ENCODE results near the gene GCNT1. TPM values are rescaled to one million over a fixed set of nuclear protein-coding genes. Genes with fewer than 3 reads are reported as not detected.
A peak's percentile ranks its signal among the peaks of the same experiment; 100 is the strongest.

The GCNT1 gene
- total and polyA plus RNA-seq, 7 experiments from 2014 or later: 0.70 to 8.9 (median 1.7) TPM

DNA sequence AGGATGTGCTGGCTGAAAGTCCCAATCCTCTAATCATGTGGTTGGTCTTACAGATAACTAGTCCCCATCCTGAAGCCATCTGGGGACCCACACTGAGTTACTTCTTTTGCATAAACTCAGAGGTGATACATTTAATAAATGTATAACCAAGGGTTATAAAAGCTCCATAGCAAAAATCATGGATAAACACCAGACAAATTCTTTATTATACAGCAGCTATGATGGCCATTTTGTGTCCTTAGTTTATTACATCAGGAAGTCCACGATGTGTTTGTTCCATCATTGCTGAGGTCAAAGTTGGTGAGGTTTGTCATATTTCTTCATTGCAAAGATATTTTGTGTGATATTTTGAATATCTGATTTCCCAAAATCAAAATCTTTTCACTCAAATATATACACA lies 80.2 kb downstream of the GCNT1 start:
- Histone ChIP-seq H3K27ac (ENCODE audit: low read depth, low read length) (no peak overlapping the region), H3K4me1 (ENCODE audit: control insufficient read depth in 2 of 2, insufficient read depth in 2 of 2, low read length in 2 of 2) (no peaks in the 10 kb centered on the region), H3K36me3 (ENCODE audit: control insufficient read depth in 2 of 3, insufficient read depth in 3 of 3, low read length in 3 of 3) (no peaks in the 10 kb centered on the region), H3K9me3 (ENCODE audit: control insufficient read depth in 2 of 3, low read length in 3 of 3) (no peaks in the 10 kb centered on the region), H3K27me3 (ENCODE audit: control insufficient read depth in 2 of 2, insufficient read depth in 2 of 2, low read length in 2 of 2) (no peaks in the 10 kb centered on the region), H3K4me3 (ENCODE audit: low read length) (no peak overlapping the region)
- ATAC-seq (no peak), DNase-seq (no peak)
- Mint-ChIP-seq H3K36me3 (no peaks in the 10 kb centered on the region), H3K4me1 (peaks cover 0 to 2% (median 0%) of the 10 kb centered on the region in 7 donors), H3K27me3 (peaks cover 0 to 11% (median 0%) of the 10 kb centered on the region in 5 donors), H3K9me3 (peaks cover 0 to 5% (median 0%) of the 10 kb centered on the region in 11 donors), H3K27ac (no peak overlapping the region), H3K4me3 (no peak overlapping the region)
- intact Hi-C loops (cut with micrococcal nuclease): no loop called here
- POLR2A ChIA-PET: interaction anchor here (0.6 kb wide), 1 partner anchor 72 kb away, joined by 3 read pairs; no protein-coding TSS in a partner anchor
- CTCF ChIA-PET: no interaction called here

- Histone ChIP-seq H3K36me3 (ENCODE audit: control insufficient read depth in 2 of 3, insufficient read depth in 3 of 3, low read length in 3 of 3) (no peaks in the 10 kb centered on the region), H3K9me3 (ENCODE audit: control insufficient read depth in 2 of 3, low read length in 3 of 3) (no peaks in the 10 kb centered on the region), H3K27me3 (ENCODE audit: control insufficient read depth in 2 of 2, insufficient read depth in 2 of 2, low read length in 2 of 2) (no peaks in the 10 kb centered on the region), H3K4me3 (ENCODE audit: low read length) (no peak overlapping the region), H3K27ac (ENCODE audit: low read depth, low read length) (no peak overlapping the region), H3K4me1 (ENCODE audit: control insufficient read depth in 2 of 2, insufficient read depth in 2 of 2, low read length in 2 of 2) (no peaks in the 10 kb centered on the region)
- no peaks in the 10 kb centered on the region for H3K4me1 Mint-ChIP-seq
- H3K36me3 Mint-ChIP-seq: peaks cover 0 to 1% (median 0%) of the 10 kb centered on the region in 5 donors
- peaks cover 0 to 8% (median 0%) of the 10 kb centered on the region in 11 donors for H3K9me3 Mint-ChIP-seq
- no peak overlapping the region for H3K4me3 Mint-ChIP-seq
- ATAC-seq: no peak
- intact Hi-C loops (cut with micrococcal nuclease): no loop called here
- CTCF ChIA-PET: no interaction called here
- POLR2A ChIA-PET: no interaction called here
- H3K27ac Mint-ChIP-seq: peak overlapping the region in 1 of 9 donors; percentile 32
- DNase-seq: no peak
- H3K27me3 Mint-ChIP-seq: peaks cover 0 to 11% (median 0%) of the 10 kb centered on the region in 5 donors
These were observed 83.4 kb downstream of the GCNT1 start for GRCh38 chr9:76542360-76542759.

- Mint-ChIP-seq H3K27ac (no peak overlapping the region), H3K4me1 (no peaks in the 10 kb centered on the region), H3K4me3 (no peak overlapping the region), H3K9me3 (peaks cover 0 to 8% (median 0%) of the 10 kb centered on the region in 11 donors), H3K27me3 (peaks cover 5 to 12% (median 9%) of the 10 kb centered on the region in 5 donors), H3K36me3 (peaks cover 0 to 1% (median 0%) of the 10 kb centered on the region in 5 donors)
- ATAC-seq (no peak), DNase-seq (no peak)
- no peaks in the 10 kb centered on the region for H3K9me3 ChIP-seq (ENCODE audit: control insufficient read depth in 2 of 3, low read length in 3 of 3)
- CTCF ChIA-PET: no interaction called here
- POLR2A ChIA-PET: no interaction called here
- H3K36me3 ChIP-seq (ENCODE audit: control insufficient read depth in 2 of 3, insufficient read depth in 3 of 3, low read length in 3 of 3): no peaks in the 10 kb centered on the region
- H3K27ac ChIP-seq (ENCODE audit: low read depth, low read length): no peak overlapping the region
- no peaks in the 10 kb centered on the region for H3K27me3 ChIP-seq (ENCODE audit: control insufficient read depth in 2 of 2, insufficient read depth in 2 of 2, low read length in 2 of 2)
- H3K4me1 ChIP-seq (ENCODE audit: control insufficient read depth in 2 of 2, insufficient read depth in 2 of 2, low read length in 2 of 2): no peaks in the 10 kb centered on the region
- H3K4me3 ChIP-seq (ENCODE audit: low read length): no peak overlapping the region
- intact Hi-C loops (cut with micrococcal nuclease): no loop called here
These were observed 86.2 kb downstream of the GCNT1 start for GRCh38 chr9:76545191-76545590.

DNA sequence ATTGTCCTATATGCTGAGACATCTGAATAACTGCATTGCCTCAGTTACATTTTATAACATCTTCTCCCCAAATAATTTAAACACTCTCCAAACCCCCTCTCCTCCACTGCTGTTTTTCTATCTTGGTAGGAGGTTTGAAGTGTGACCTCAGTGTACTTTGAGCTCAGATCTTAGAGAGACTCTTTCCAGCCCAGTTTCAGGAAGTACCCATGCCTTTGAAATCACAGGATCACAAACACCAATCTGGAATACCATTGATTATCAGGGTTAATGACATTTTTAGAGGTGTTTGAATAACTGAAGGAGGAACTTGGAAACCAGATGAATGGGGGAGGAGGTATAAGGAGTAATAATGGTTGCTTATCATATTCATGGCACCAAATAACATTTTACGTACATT lies 93.2 kb downstream of the GCNT1 start:
- no peak overlapping the region for H3K4me3 Mint-ChIP-seq
- intact Hi-C loops (cut with micrococcal nuclease): no loop called here
- peaks cover 11 to 34% (median 20%) of the 10 kb centered on the region in 5 donors for H3K27me3 Mint-ChIP-seq
- no peaks in the 10 kb centered on the region for H3K36me3 Mint-ChIP-seq
- DNase-seq (no peak), ATAC-seq (no peak)
- no peaks in the 10 kb centered on the region for H3K9me3 ChIP-seq (ENCODE audit: control insufficient read depth in 2 of 3, low read length in 3 of 3)
- no peak overlapping the region for H3K4me3 ChIP-seq (ENCODE audit: low read length)
- ChIA-PET POLR2A (no interaction called here), CTCF (no interaction called here)
- no peaks in the 10 kb centered on the region for H3K36me3 ChIP-seq (ENCODE audit: control insufficient read depth in 2 of 3, insufficient read depth in 3 of 3, low read length in 3 of 3)
- H3K27ac Mint-ChIP-seq: no peak overlapping the region
- no peak overlapping the region for H3K27ac ChIP-seq (ENCODE audit: low read depth, low read length)
- no peaks in the 10 kb centered on the region for H3K9me3 Mint-ChIP-seq
- peaks cover 0 to 10% (median 0%) of the 10 kb centered on the region in 7 donors for H3K4me1 Mint-ChIP-seq
- no peaks in the 10 kb centered on the region for H3K27me3 ChIP-seq (ENCODE audit: control insufficient read depth in 2 of 2, insufficient read depth in 2 of 2, low read length in 2 of 2)
- H3K4me1 ChIP-seq (ENCODE audit: control insufficient read depth in 2 of 2, insufficient read depth in 2 of 2, low read length in 2 of 2): no peaks in the 10 kb centered on the region

- CTCF ChIA-PET: no interaction called here
- no peak overlapping the region for H3K27ac ChIP-seq (ENCODE audit: low read depth, low read length)
- no peaks in the 10 kb centered on the region for H3K9me3 ChIP-seq (ENCODE audit: control insufficient read depth in 2 of 3, low read length in 3 of 3)
- H3K36me3 ChIP-seq (ENCODE audit: control insufficient read depth in 2 of 3, insufficient read depth in 3 of 3, low read length in 3 of 3): no peaks in the 10 kb centered on the region
- H3K4me1 ChIP-seq (ENCODE audit: control insufficient read depth in 2 of 2, insufficient read depth in 2 of 2, low read length in 2 of 2): no peaks in the 10 kb centered on the region
- H3K27me3 ChIP-seq (ENCODE audit: control insufficient read depth in 2 of 2, insufficient read depth in 2 of 2, low read length in 2 of 2): no peaks in the 10 kb centered on the region
- H3K4me1 Mint-ChIP-seq: peaks cover 0 to 10% (median 0%) of the 10 kb centered on the region in 7 donors
- ATAC-seq (no peak), DNase-seq (no peak)
- peaks cover 10 to 34% (median 20%) of the 10 kb centered on the region in 5 donors for H3K27me3 Mint-ChIP-seq
- no peak overlapping the region for H3K4me3 ChIP-seq (ENCODE audit: low read length)
- peaks cover 0 to under 1% (median 0%) of the 10 kb centered on the region in 11 donors for H3K9me3 Mint-ChIP-seq
- intact Hi-C loops (cut with micrococcal nuclease): no loop called here
- H3K27ac Mint-ChIP-seq: no peak overlapping the region
- H3K36me3 Mint-ChIP-seq: no peaks in the 10 kb centered on the region
- no peak overlapping the region for H3K4me3 Mint-ChIP-seq
- POLR2A ChIA-PET: no interaction called here
These were observed 93.9 kb downstream of the GCNT1 start for GRCh38 chr9:76552751-76553455.

GRCh38 chr9:76553680-76554079 lies 94.7 kb downstream of the GCNT1 start:
- ATAC-seq: no peak
- no peak overlapping the region for H3K27ac Mint-ChIP-seq
- CTCF ChIA-PET: no interaction called here

More at GRCh38 chr9:76553680-76554079, 94.7 kb downstream of the GCNT1 start:
- Histone ChIP-seq H3K27me3 (ENCODE audit: control insufficient read depth in 2 of 2, insufficient read depth in 2 of 2, low read length in 2 of 2) (no peaks in the 10 kb centered on the region), H3K4me3 (ENCODE audit: low read length) (no peak overlapping the region), H3K9me3 (ENCODE audit: control insufficient read depth in 2 of 3, low read length in 3 of 3) (no peaks in the 10 kb centered on the region), H3K4me1 (ENCODE audit: control insufficient read depth in 2 of 2, insufficient read depth in 2 of 2, low read length in 2 of 2) (no peaks in the 10 kb centered on the region), H3K36me3 (ENCODE audit: control insufficient read depth in 2 of 3, insufficient read depth in 3 of 3, low read length in 3 of 3) (no peaks in the 10 kb centered on the region), H3K27ac (ENCODE audit: low read depth, low read length) (no peak overlapping the region)
- POLR2A ChIA-PET: no interaction called here
- H3K9me3 Mint-ChIP-seq: peaks cover 0 to 6% (median 0%) of the 10 kb centered on the region in 11 donors
- H3K4me1 Mint-ChIP-seq: peaks cover 0 to 10% (median 0%) of the 10 kb centered on the region in 7 donors
- H3K4me3 Mint-ChIP-seq: peak overlapping the region in 1 of 10 donors; percentile 0
- intact Hi-C loops (cut with micrococcal nuclease): no loop called here
- peaks cover 6 to 34% (median 26%) of the 10 kb centered on the region in 5 donors for H3K27me3 Mint-ChIP-seq
- no peaks in the 10 kb centered on the region for H3K36me3 Mint-ChIP-seq
- no peak for DNase-seq

All from naive thymus-derived CD4-positive, alpha-beta T cell (primary cell).